HepG2 (cell line): ENCODE measurements around the gene SH2D7. TPM values are rescaled to one million over a fixed set of nuclear protein-coding genes. Genes with fewer than 3 reads are reported as not detected.

Experiments
- ATAC-seq: fragments of 200-7000 bp; cut with Tn5 transposase; 3 replicates; pipeline ENCODE4 v1.9.1; 2020; ENCODE audit warnings: mild to moderate bottlenecking, moderate library complexity
- BruUV-seq: library from RNA; stranded (reverse); fragments of 400-500 nt; replicated peaks from 2 replicates; lab custom pipeline; 2021; lab: Mats Ljungman, UMichigan
- CTCF ChIA-PET: fragments of 300-600 bp; formaldehyde crosslinking; extraction: SDS; loops from one replicate; lab custom pipeline; 2021; ENCODE audit warnings: low total read pairs, inconsistent platforms, low intra/inter-chr PET ratio; lab: Yijun Ruan, JAX
- POLR2A ChIA-PET: fragments of 350-600 bp; sonication (Branson Sonifier 250); formaldehyde crosslinking; loops from one replicate; lab custom pipeline; 2020; ENCODE audit warnings: antibody characterized with exemption, inconsistent platforms; lab: Yijun Ruan, JAX
- DNase-seq: peaks from one replicate; pipeline ENCODE4 v3.0.0-alpha.2; 2015; ENCODE audit warnings: low spot score
- FAIRE-seq: peaks from 3 replicates; lab custom pipeline; 2011; peaks lifted over from hg19 to GRCh38; lab: Jason Lieb, UNC
- H2AFZ ChIP-seq: one replicate; pipeline ENCODE4 v1.6.1; 2011; ENCODE audit warnings: low read length, inconsistent platforms
- H3K27ac ChIP-seq: fragments of 300-600 bp; 3 replicates; pipeline ENCODE4 v1.8.0; 2011; ENCODE audit warnings: mixed run types, mild to moderate bottlenecking, mixed read lengths, low read length, inconsistent platforms; ENCODE audit not compliant: insufficient read depth; ENCODE audit errors: extremely low read length
- H3K27me3 ChIP-seq, 2 experiments: fragments of 200-600 bp in 1 of 2; 2 replicates in 1 of 2; 3 replicates in 1 of 2; pipeline versions ENCODE4 v1.6.0 to v1.8.0; 2011; ENCODE audit warnings: low read length in 2 of 2, mild to moderate bottlenecking in 2 of 2, moderate library complexity in 2 of 2, inconsistent platforms in 1 of 2; ENCODE audit not compliant: insufficient read depth in 2 of 2, control insufficient read depth in 1 of 2
- H3K36me3 ChIP-seq, 2 experiments: fragments of 200-600 bp in 1 of 2; replicated peaks in 1 of 2; 2 replicates in 1 of 2; 3 replicates in 1 of 2; pipeline versions ENCODE4 v1.5.1 to v1.8.0; 2011; ENCODE audit warnings: low read length in 2 of 2, inconsistent platforms in 1 of 2; ENCODE audit not compliant: insufficient read depth in 2 of 2, control insufficient read depth in 1 of 2
- H3K4me1 ChIP-seq: 2 replicates; pipeline ENCODE4 v1.5.1; 2012; ENCODE audit warnings: low read length, inconsistent platforms; ENCODE audit not compliant: insufficient read depth
- H3K4me2 ChIP-seq: 2 replicates; pipeline ENCODE4 v1.6.0; 2011; ENCODE audit warnings: low read depth, low read length, inconsistent platforms
- H3K4me3 ChIP-seq, 3 experiments: fragments of 200-600 bp in 1 of 3; sonication (generic), shearing (Covaris generic) in 1 of 3; replicated peaks in 1 of 3; 2 replicates each; pipeline ENCODE4 v1.5.1; 2011 to 2016; ENCODE audit warnings: low read length in 3 of 3, inconsistent platforms in 2 of 3, low read depth in 2 of 3, mild to moderate bottlenecking in 2 of 3, control low read depth in 1 of 3, mixed read lengths in 1 of 3; ENCODE audit not compliant: insufficient read depth in 1 of 3
- H3K79me2 ChIP-seq: one replicate; pipeline ENCODE4 v1.6.1; 2011; ENCODE audit warnings: low read length, inconsistent platforms; ENCODE audit not compliant: insufficient read depth
- H3K9ac ChIP-seq: 2 replicates; pipeline ENCODE4 v1.6.0; 2011; ENCODE audit warnings: mild to moderate bottlenecking, low read depth, low read length, inconsistent platforms; ENCODE audit not compliant: insufficient read depth
- H3K9me3 ChIP-seq: 2 replicates; pipeline ENCODE4 v1.5.1; 2012; ENCODE audit warnings: mild to moderate bottlenecking, low read length
- H4K20me1 ChIP-seq: 2 replicates; pipeline ENCODE4 v1.6.0; 2011; ENCODE audit warnings: inconsistent platforms, mild to moderate bottlenecking, low read length, moderate library complexity; ENCODE audit not compliant: insufficient read depth
- ARNT ChIP-seq: fragments of 450-650 bp; IDR thresholded peaks from 2 replicates; pipeline ENCODE4 v1.6.1; 2017
- KDM1A ChIP-seq: IDR thresholded peaks from 2 replicates; pipeline ENCODE4 v1.6.1; 2016; ENCODE audit warnings: missing compliant biosample characterization
- NR2F1 ChIP-seq, 2 experiments: fragments of 450-650 bp in 1 of 2; formaldehyde crosslinking in 1 of 2; IDR thresholded peaks; 2 replicates each; pipeline versions ENCODE4 v1.5.0 to v1.6.1; 2016 to 2020; ENCODE audit warnings: mild to moderate bottlenecking in 1 of 2, missing compliant biosample characterization in 1 of 2, missing genetic modification reagents in 1 of 2, moderate library complexity in 1 of 2
- PAWR ChIP-seq: sonication (generic); formaldehyde crosslinking; IDR thresholded peaks from 2 replicates; pipeline ENCODE4 v1.4.0; 2020; ENCODE audit warnings: missing genetic modification reagents, mild to moderate bottlenecking, borderline replicate concordance
- PHB2 ChIP-seq: fragments of 450-650 bp; IDR thresholded peaks from 2 replicates; pipeline ENCODE4 v1.6.1; 2018; ENCODE audit not compliant: partially characterized antibody
- WIZ ChIP-seq: sonication (generic); formaldehyde crosslinking; IDR thresholded peaks from 2 replicates; pipeline ENCODE4 v1.5.1; 2020; ENCODE audit warnings: mild to moderate bottlenecking, missing genetic modification reagents
- WGBS: methylation state at CpG from one replicate; pipeline ENCODE4 v1.1.6; 2017; ENCODE audit warnings: low lambda C conversion rate; 5-methylcytosine and 5-hydroxymethylcytosine counted together
- in situ Hi-C: cut with HindIII; loops from 2 replicates; pipeline ENCODE4 v1.10.0; 2017; ENCODE audit warnings: low pct_unique_long_range_greater_than_20kb; ENCODE audit not compliant: extremely low pct_ligation_motif_present
- intact Hi-C: fragments of 100-400 bp; cut with micrococcal nuclease; formaldehyde crosslinking; loops from one replicate; pipeline ENCODE4 v1.10.0; 2022; ENCODE audit not compliant: unreplicated experiment
- polyA plus RNA-seq, 8 experiments: library from polyadenylated mRNA; depleted of rRNA in 3 of 8; stranded (reverse) in 7 of 8; unstranded in 1 of 8; fragments of >200 nt; fragmentation: Illumina TruSeq in 4 of 8; extraction: Trizol in 4 of 8; gene quantifications; 2 replicates each; pipeline versions ENCODE4 v1.2.1 to v1.2.3, GENCODE V29; 2011 to 2016; ENCODE audit warnings: low read depth in 4 of 8, missing spikeins in 1 of 8, mixed read lengths in 1 of 8; ENCODE audit not compliant: insufficient read depth in 1 of 8
- total RNA-seq, 5 experiments: library from RNA; depleted of rRNA; stranded (reverse); fragments of >200 nt; fragmentation: Illumina TruSeq; extraction: Trizol; gene quantifications; 2 replicates each; pipeline ENCODE4 v1.2.3, GENCODE V29; 2016; ENCODE audit warnings: low read depth in 1 of 5
- TF ChIP-seq, protein P1 (sequence below): sonication (generic); formaldehyde crosslinking; IDR thresholded peaks from 2 replicates; pipeline ENCODE4 v1.5.0; 2020; ENCODE audit warnings: missing genetic modification reagents, mild to moderate bottlenecking, borderline replicate concordance
- TF ChIP-seq, protein P2 (sequence below): sonication (generic); formaldehyde crosslinking; IDR thresholded peaks from 2 replicates; pipeline ENCODE4 v1.8.0; 2022; ENCODE audit warnings: mild to moderate bottlenecking, missing genetic modification reagents, moderate library complexity
- TF ChIP-seq, protein P3 (sequence below): sonication (generic); formaldehyde crosslinking; IDR thresholded peaks from 2 replicates; pipeline ENCODE4 v1.4.0; 2020; ENCODE audit warnings: missing genetic modification reagents, borderline replicate concordance
- TF ChIP-seq, protein P4 (sequence below): sonication (generic); formaldehyde crosslinking; IDR thresholded peaks from 2 replicates; pipeline ENCODE4 v1.4.0; 2020; ENCODE audit warnings: missing genetic modification reagents, borderline replicate concordance
- TF ChIP-seq, protein P5 (sequence below): sonication (generic); formaldehyde crosslinking; IDR thresholded peaks from 2 replicates; pipeline ENCODE4 v1.8.1; 2023; ENCODE audit warnings: mild to moderate bottlenecking, missing genetic modification reagents
- TF ChIP-seq, protein P6 (sequence below): sonication (generic); formaldehyde crosslinking; IDR thresholded peaks from 2 replicates; pipeline ENCODE4 v1.4.0; 2020; ENCODE audit warnings: missing genetic modification reagents

SH2D7 gene
- total and polyA plus RNA-seq, 2 of the 13 experiments (the other 11 are each of a cell fraction or from before 2014, with no cell fraction given), result not detected

DNA sequence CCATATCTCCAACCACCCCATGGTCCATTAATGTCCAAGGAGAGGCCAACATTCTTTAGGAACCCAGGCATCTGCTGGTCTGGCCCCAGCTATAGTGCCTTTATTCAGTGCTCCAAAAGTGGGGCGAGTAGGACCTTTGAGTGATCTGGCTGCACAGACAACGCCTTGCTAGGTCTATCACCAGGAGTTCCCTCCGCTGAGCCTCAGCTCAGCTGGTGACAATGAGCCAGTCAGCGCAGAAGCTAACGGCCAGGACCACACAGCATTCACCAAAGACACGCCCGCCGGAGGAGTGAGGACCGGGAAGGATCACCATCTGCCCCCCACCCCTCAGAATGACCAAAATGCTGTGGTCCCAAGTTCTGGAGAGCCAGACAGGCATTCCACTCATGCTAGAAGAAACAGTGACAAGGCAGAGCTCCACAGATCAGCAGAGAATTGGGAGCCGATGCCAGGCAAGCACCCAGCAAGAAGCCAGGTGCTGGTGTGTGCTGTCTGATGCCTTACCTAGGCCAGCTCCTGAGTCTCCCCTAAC, 33.9 kb upstream of the SH2D7 start:
- Histone ChIP-seq H3K27ac (no peak overlapping the region), H3K36me3 (peaks cover 1% of the 10 kb centered on the region in 2 experiments; a peak in 2 of 5 replicates), H3K9ac (no peak overlapping the region), H4K20me1 (peaks cover 4% of the 10 kb centered on the region; the same call in 1 of the 2 replicates), H2AFZ (no peak overlapping the region), H3K79me2 (peaks cover 48% of the 10 kb centered on the region), H3K9me3 (no peaks in the 10 kb centered on the region), H3K27me3 (no peaks in the 10 kb centered on the region), H3K4me3 (no peak overlapping the region), H3K4me1 (peaks cover 52% of the 10 kb centered on the region), H3K4me2 (no peak overlapping the region)
- intact Hi-C loops, result no loop called here
- 95% methylated on average over 9 of the region's 10 CpGs for WGBS
- in situ Hi-C loops, result no loop called here
- DNase-seq (no peak), ATAC-seq (no peak), FAIRE-seq (no peak)
- POLR2A ChIA-PET, result no interaction called here
- no TSS peak for BruUV-seq
- CTCF ChIA-PET, result no interaction called here
- no peak for TF ChIP-seq KDM1A
- TF ChIP-seq NR2F1 (CRISPR knock-in tag; IDR thresholded peaks at IDR 0.05), result no peak
- TF ChIP-seq, protein P1, sequence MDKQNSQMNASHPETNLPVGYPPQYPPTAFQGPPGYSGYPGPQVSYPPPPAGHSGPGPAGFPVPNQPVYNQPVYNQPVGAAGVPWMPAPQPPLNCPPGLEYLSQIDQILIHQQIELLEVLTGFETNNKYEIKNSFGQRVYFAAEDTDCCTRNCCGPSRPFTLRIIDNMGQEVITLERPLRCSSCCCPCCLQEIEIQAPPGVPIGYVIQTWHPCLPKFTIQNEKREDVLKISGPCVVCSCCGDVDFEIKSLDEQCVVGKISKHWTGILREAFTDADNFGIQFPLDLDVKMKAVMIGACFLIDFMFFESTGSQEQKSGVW (CRISPR knock-in tag), result no peak
- TF ChIP-seq ARNT, result no peak
- no peak for TF ChIP-seq PHB2
- no peak for TF ChIP-seq WIZ
- TF ChIP-seq, protein P2, sequence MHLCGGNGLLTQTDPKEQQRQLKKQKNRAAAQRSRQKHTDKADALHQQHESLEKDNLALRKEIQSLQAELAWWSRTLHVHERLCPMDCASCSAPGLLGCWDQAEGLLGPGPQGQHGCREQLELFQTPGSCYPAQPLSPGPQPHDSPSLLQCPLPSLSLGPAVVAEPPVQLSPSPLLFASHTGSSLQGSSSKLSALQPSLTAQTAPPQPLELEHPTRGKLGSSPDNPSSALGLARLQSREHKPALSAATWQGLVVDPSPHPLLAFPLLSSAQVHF (CRISPR knock-in tag), result no peak
- no peak for TF ChIP-seq PAWR (CRISPR knock-in tag)
- TF ChIP-seq, protein P3, sequence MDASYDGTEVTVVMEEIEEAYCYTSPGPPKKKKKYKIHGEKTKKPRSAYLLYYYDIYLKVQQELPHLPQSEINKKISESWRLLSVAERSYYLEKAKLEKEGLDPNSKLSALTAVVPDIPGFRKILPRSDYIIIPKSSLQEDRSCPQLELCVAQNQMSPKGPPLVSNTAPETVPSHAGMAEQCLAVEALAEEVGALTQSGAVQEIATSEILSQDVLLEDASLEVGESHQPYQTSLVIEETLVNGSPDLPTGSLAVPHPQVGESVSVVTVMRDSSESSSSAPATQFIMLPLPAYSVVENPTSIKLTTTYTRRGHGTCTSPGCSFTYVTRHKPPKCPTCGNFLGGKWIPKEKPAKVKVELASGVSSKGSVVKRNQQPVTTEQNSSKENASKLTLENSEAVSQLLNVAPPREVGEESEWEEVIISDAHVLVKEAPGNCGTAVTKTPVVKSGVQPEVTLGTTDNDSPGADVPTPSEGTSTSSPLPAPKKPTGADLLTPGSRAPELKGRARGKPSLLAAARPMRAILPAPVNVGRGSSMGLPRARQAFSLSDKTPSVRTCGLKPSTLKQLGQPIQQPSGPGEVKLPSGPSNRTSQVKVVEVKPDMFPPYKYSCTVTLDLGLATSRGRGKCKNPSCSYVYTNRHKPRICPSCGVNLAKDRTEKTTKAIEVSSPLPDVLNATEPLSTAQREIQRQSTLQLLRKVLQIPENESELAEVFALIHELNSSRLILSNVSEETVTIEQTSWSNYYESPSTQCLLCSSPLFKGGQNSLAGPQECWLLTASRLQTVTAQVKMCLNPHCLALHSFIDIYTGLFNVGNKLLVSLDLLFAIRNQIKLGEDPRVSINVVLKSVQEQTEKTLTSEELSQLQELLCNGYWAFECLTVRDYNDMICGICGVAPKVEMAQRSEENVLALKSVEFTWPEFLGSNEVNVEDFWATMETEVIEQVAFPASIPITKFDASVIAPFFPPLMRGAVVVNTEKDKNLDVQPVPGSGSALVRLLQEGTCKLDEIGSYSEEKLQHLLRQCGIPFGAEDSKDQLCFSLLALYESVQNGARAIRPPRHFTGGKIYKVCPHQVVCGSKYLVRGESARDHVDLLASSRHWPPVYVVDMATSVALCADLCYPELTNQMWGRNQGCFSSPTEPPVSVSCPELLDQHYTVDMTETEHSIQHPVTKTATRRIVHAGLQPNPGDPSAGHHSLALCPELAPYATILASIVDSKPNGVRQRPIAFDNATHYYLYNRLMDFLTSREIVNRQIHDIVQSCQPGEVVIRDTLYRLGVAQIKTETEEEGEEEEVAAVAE, result no peak
- TF ChIP-seq, protein P4, sequence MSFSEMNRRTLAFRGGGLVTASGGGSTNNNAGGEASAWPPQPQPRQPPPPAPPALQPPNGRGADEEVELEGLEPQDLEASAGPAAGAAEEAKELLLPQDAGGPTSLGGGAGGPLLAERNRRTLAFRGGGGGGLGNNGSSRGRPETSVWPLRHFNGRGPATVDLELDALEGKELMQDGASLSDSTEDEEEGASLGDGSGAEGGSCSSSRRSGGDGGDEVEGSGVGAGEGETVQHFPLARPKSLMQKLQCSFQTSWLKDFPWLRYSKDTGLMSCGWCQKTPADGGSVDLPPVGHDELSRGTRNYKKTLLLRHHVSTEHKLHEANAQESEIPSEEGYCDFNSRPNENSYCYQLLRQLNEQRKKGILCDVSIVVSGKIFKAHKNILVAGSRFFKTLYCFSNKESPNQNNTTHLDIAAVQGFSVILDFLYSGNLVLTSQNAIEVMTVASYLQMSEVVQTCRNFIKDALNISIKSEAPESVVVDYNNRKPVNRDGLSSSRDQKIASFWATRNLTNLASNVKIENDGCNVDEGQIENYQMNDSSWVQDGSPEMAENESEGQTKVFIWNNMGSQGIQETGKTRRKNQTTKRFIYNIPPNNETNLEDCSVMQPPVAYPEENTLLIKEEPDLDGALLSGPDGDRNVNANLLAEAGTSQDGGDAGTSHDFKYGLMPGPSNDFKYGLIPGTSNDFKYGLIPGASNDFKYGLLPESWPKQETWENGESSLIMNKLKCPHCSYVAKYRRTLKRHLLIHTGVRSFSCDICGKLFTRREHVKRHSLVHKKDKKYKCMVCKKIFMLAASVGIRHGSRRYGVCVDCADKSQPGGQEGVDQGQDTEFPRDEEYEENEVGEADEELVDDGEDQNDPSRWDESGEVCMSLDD (CRISPR knock-in tag), result no peak
- TF ChIP-seq, protein P5, sequence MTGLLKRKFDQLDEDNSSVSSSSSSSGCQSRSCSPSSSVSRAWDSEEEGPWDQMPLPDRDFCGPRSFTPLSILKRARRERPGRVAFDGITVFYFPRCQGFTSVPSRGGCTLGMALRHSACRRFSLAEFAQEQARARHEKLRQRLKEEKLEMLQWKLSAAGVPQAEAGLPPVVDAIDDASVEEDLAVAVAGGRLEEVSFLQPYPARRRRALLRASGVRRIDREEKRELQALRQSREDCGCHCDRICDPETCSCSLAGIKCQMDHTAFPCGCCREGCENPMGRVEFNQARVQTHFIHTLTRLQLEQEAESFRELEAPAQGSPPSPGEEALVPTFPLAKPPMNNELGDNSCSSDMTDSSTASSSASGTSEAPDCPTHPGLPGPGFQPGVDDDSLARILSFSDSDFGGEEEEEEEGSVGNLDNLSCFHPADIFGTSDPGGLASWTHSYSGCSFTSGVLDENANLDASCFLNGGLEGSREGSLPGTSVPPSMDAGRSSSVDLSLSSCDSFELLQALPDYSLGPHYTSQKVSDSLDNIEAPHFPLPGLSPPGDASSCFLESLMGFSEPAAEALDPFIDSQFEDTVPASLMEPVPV (CRISPR knock-in tag), result no peak
- TF ChIP-seq, protein P6, sequence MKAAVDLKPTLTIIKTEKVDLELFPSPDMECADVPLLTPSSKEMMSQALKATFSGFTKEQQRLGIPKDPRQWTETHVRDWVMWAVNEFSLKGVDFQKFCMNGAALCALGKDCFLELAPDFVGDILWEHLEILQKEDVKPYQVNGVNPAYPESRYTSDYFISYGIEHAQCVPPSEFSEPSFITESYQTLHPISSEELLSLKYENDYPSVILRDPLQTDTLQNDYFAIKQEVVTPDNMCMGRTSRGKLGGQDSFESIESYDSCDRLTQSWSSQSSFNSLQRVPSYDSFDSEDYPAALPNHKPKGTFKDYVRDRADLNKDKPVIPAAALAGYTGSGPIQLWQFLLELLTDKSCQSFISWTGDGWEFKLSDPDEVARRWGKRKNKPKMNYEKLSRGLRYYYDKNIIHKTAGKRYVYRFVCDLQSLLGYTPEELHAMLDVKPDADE (CRISPR knock-in tag), result no peak
